ENCODE results near the gene ZDHHC13.

The ZDHHC13 gene

DNA sequence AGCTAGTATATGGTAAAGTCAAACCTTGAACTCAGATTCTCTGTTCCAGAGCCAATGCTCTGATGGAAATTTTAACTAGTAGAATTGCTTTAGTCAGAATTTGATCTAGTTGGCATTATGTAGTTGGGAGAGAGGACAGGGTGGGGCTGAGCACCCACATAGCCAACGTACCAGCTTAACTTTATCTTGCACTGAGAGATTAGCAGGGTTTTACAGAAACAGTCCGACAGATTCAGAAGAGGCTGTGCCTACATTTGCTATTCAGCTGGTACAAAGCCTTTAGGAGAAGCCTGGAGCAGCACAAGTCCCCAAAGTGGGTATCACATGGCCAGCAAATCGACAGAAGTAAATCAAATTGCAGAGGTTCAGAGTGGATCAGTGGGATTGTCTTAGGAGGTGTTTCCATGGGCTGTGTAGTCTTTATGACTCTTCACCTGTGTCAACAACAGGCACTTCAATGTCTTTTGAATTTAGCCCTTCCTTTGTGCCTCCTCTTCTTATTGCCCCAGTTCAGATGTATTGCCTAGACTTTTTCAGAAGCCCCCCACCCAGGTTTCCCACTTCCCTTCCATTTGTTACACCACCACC is 92.1 kb downstream of the ZDHHC13 start:
- DNase-seq (ENCODE audit: low read depth) = no peak

DNA sequence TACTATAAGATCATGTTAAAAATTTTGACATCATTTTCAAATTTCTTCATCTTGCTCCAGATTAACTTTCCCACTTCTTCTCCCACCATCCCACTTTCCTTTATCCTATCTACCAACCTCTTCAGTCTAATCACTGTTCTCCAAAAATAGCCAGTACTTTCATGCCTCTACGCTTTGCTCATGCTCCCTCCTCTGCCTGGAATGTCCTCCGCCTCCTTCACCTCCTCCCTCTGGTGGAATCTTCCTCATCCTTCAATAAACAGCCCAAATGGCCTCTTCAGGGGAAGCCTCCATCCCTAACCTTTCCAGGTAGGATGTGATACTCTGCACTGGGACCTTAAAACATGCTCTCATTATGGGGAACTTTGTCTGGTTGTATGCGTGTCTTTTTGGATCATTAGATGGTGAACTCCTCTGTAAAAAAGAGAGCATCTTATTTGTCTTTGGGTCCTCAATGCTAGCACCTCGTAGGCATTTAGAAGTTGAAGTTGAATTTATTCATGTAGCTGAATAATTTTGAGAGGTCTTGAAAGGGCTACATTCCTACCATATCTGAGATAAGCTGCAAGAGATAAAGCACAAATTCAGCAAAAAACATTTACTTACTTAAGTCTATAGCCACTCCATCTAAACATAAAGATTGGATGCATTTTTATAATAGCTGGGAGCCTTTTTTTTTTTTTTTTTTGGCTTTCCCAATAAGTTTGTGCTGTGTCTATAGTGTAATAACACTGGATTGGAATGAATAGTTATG is 92.8 kb downstream of the ZDHHC13 start:
- no peak for DNase-seq (ENCODE audit: low read depth)

- no peak for DNase-seq (ENCODE audit: low read depth)
Observed at GRCh38 chr11:19216021-19216420, 99.1 kb downstream of the ZDHHC13 start.

GRCh38 chr11:19216709-19217374 is 99.9 kb downstream of the ZDHHC13 start:
- DNase-seq (ENCODE audit: low read depth) = no peak

DNA sequence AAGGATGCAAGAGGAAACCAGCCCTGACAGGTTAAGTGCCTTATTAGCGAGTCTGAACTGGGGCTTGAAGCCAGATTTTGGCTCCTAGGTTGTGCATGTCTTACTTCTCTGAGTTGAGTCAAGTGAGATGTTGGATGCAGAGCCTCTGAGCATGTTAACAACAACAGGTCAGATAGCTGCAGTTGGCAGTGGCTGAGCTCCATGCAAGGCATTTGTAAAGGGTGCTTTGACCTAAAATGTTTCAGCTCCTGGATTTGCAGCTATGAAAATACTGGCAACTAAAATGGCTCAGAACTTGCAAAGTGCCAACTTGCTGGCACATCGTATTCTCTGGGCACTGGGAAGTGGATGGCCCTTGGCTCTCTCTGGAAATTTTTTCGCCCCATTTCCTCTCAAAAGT is 101.2 kb downstream of the ZDHHC13 start:
- DNase-seq (ENCODE audit: low read depth) = no peak

- DNase-seq (ENCODE audit: low read depth) = no peak
Observed at GRCh38 chr11:19218786-19219460, 102.0 kb downstream of the ZDHHC13 start.

DNA sequence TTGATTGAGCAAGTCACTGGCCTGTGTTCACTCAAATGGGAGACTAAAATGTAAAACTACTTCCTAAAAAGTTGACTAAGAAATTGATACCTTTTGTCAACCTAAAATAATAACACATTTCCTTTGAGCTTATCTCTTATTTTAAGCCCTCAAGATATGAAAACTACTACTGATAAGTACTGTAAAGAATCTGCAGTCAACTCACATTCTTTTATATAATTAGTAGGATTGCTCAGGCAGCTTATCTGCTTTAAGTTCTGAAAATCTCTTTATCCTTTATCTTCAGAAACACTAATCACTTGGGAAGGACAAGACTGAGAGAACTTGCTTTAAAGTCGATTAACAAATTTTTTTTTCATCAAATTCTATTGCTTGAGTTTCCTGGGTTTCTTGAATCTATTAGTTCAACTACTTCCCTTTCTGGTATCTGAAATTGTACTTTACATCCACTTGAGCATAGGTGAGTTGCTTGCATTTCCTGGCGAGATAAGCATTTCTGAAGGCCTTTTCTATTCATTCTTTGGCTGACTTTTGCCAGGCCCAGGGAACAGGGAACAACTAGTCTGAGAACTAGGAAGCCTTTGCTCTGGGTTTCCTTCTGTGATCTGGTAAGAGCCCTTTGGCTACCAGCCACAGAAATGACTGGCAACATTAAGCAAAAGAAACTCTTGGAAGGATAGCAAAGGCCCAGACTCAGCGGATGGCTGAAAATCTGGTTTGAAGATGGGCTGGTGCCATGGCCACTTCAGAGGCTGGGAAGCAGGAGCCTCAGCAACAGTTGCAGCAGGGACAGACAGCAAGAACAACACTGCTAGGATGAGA is 104.1 kb downstream of the ZDHHC13 start:
- DNase-seq (ENCODE audit: low read depth) = no peak

DNA sequence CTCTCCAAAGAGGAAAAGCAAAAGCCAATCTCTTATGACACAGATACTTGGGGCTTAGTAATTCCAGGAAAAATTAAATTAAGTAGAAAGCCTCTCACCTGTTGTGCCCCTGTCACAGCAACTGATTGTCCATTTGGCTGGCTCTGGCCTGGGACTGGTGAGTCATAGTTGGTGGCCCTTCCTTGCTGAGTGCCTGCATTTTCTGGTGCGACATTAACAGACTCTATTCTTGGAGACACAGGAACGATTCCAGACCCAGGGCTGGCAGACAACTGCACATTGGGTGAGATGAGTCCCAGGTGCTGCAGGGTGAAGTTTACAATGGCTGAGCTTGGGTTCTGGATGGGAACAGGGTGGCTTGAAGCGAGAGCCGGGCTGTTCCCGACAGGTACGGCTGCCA is 108.2 kb downstream of the ZDHHC13 start:
- no peak for DNase-seq (ENCODE audit: low read depth)

DNA sequence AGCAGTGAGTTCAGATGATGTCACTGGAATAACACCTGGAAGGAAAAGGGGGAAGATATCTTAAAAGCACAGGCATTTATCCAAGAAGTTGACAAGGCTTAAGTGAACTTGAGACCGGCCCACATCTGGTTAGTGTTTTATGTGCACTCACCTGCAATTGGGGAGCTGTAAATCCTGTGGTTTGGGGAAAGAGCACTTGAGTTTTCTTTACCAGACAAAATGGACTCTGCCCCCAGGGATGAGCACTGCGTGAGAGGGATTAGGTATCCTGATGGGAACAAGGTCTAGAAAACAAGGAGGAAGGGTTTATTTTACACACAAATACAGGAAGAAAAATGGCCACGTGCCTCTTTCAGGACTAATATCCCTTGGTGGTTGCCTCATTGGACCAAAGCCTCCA is 108.6 kb downstream of the ZDHHC13 start:
- DNase-seq (ENCODE audit: low read depth) = no peak

Measured in activated T-cell treated with anti-CD3 and anti-CD28 coated beads for 24 hours (primary cell).